Stomach (tissue), 9 donors: ENCODE data around the gene C1QTNF6. TPM values are rescaled to one million over a fixed set of nuclear protein-coding genes. Genes with fewer than 3 reads are reported as not detected.

Experiments used
- DNase-seq, 2 donors: peaks; one replicate each; pipeline versions ENCODE4 v3.0.0 to v3.0.0-alpha.2; 2013 to 2019
- H3K27ac ChIP-seq, 5 donors: fragments of 200-600 bp in 4 of 5; sonication (generic) in 4 of 5; one replicate each; pipeline ENCODE4 v1.5.1; 2013 to 2019; ENCODE audit warnings: mild to moderate bottlenecking in 1 of 5, moderate library complexity in 1 of 5
- H3K27me3 ChIP-seq, 3 donors: fragments of 200-600 bp; sonication (generic); one replicate each; pipeline ENCODE4 v1.5.1; 2017 to 2019; ENCODE audit warnings: mixed run types in 1 of 3
- H3K36me3 ChIP-seq, 4 donors: fragments of 200-600 bp; sonication (generic); 1 replicate in 3 of 4; 2 replicates in 1 of 4; pipeline ENCODE4 v1.5.1; 2016 to 2019
- H3K4me1 ChIP-seq, 4 donors: fragments of 200-600 bp; sonication (generic); one replicate each; pipeline ENCODE4 v1.5.1; 2016 to 2019
- H3K4me3 ChIP-seq, 4 donors: fragments of 200-600 bp; sonication (generic) in 3 of 4; one replicate each; pipeline ENCODE4 v1.5.1; 2016 to 2019; ENCODE audit warnings: mild to moderate bottlenecking in 1 of 4
- H3K9me3 ChIP-seq, 4 donors: fragments of 200-600 bp; sonication (generic); one replicate each; pipeline ENCODE4 v1.5.1; 2016 to 2019
- EP300 ChIP-seq: sonication (generic); formaldehyde crosslinking; IDR thresholded peaks from one replicate; pipeline ENCODE4 v1.6.1; 2017; ENCODE audit warnings: antibody characterized with exemption
- POLR2A ChIP-seq, 4 donors: fragments of 450-650 bp; IDR thresholded peaks; one replicate each; pipeline ENCODE4 v1.6.1; 2016; ENCODE audit warnings: antibody characterized with exemption in 4 of 4, control low read depth in 2 of 4, mild to moderate bottlenecking in 1 of 4, moderate library complexity in 1 of 4
- POLR2AphosphoS5 ChIP-seq, 3 donors: sonication (generic); formaldehyde crosslinking; IDR thresholded peaks; one replicate each; pipeline ENCODE4 v1.6.1; 2016; ENCODE audit warnings: antibody characterized with exemption in 3 of 3
- WGBS, 5 donors: extraction: QIAGEN DNeasy Blood & Tissue Kit in 3 of 5; methylation state at CpG; one replicate each; pipeline versions ENCODE4 v1.1.5 to v1.1.7; 2013 to 2018; 5-methylcytosine and 5-hydroxymethylcytosine counted together
- intact Hi-C: fragments of 100-400 bp; cut with DNase I; formaldehyde crosslinking; loops from one replicate; pipeline ENCODE4 v1.15.1; 2023; ENCODE audit warnings: low total_unique reads
- polyA plus RNA-seq, 3 donors: library from polyadenylated mRNA; stranded (reverse); fragments of 200-250 nt; gene quantifications; one replicate each; pipeline ENCODE4 v1.2.3, GENCODE V29; 2013
- total RNA-seq, 5 donors: library from RNA; depleted of rRNA; stranded (reverse); fragments of >200 nt; gene quantifications; one replicate each; pipeline versions ENCODE4 v1.1.0 to v1.2.3, GENCODE V29; 2014 to 2016
- TF ChIP-seq, protein P1 (sequence below), 7 experiments: fragments of 450-650 bp in 4 of 7; fragments of 200-600 bp in 3 of 7; sonication (generic) in 3 of 7; IDR thresholded peaks; one replicate each; pipeline ENCODE4 v1.5.1; 2016 to 2019; ENCODE audit warnings: antibody characterized with exemption in 7 of 7, control low read depth in 2 of 7, mild to moderate bottlenecking in 1 of 7
- donor health status: healthy with polysubstance abuse.
- donor health status: Bipolar disorder and iron deficiency.
- donor health status: healthy.

Gene C1QTNF6
- total and polyA plus RNA-seq, 8 donors = 0.45 to 10.4 (median 4.0) TPM; not detected in 1

DNA sequence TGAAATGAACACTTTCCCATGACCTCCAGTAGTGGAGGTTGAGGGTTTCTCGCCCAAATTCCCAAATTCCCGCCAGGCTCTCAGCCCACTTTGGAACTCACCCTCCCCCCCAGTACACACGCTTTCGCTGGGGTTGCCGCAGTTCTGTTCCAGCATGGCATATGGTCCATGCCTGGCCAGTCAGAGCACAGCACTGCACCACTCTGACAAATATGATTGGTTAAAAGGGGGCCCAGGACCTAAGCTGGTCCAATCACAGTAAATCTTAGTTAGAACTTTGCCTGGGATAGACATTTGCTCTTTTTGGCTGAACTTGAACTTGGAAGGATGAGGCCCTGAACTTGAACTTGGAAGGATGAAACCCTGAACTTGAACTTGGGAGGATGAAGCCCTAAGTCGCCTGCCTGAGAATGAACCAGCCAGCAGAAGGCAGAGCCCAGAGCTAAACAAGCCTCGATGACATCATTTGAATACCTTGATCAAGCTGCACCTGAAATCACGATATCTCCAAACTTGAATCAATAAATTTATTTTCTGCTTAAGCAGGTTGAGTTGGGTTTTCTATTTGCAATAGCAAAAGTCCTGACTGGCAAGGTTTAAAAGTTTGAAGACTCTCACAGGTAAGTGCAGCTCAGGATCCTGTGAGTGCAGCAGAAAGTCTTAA, 36.8 kb upstream of the C1QTNF6 start:
- intact Hi-C loops = no loop called here
- WGBS, 5 donors = 57 to 81% (median 68%) methylated on average over 8 of the region's 8 CpGs
- TF ChIP-seq POLR2AphosphoS5 (IDR thresholded peaks at IDR 0.05) (no peak), POLR2A (IDR thresholded peaks at IDR 0.05) (no peak), EP300 (no peak)
- TF ChIP-seq, protein P1, sequence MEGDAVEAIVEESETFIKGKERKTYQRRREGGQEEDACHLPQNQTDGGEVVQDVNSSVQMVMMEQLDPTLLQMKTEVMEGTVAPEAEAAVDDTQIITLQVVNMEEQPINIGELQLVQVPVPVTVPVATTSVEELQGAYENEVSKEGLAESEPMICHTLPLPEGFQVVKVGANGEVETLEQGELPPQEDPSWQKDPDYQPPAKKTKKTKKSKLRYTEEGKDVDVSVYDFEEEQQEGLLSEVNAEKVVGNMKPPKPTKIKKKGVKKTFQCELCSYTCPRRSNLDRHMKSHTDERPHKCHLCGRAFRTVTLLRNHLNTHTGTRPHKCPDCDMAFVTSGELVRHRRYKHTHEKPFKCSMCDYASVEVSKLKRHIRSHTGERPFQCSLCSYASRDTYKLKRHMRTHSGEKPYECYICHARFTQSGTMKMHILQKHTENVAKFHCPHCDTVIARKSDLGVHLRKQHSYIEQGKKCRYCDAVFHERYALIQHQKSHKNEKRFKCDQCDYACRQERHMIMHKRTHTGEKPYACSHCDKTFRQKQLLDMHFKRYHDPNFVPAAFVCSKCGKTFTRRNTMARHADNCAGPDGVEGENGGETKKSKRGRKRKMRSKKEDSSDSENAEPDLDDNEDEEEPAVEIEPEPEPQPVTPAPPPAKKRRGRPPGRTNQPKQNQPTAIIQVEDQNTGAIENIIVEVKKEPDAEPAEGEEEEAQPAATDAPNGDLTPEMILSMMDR (IDR thresholded peaks at IDR 0.05) = no peak
- peaks cover 0 to 28% (median 0%) of the 10 kb centered on the region in 3 donors for H3K27me3 ChIP-seq
- H3K4me3 ChIP-seq = no peak overlapping the region
- DNase-seq = no peak
- peaks cover 0 to 12% (median 2%) of the 10 kb centered on the region in 4 donors for H3K36me3 ChIP-seq
- peaks cover 0 to 30% (median 11%) of the 10 kb centered on the region in 4 donors for H3K4me1 ChIP-seq
- no peaks in the 10 kb centered on the region for H3K9me3 ChIP-seq
- peak overlapping the region in 1 of 5 donors; percentile 73 for H3K27ac ChIP-seq

DNA sequence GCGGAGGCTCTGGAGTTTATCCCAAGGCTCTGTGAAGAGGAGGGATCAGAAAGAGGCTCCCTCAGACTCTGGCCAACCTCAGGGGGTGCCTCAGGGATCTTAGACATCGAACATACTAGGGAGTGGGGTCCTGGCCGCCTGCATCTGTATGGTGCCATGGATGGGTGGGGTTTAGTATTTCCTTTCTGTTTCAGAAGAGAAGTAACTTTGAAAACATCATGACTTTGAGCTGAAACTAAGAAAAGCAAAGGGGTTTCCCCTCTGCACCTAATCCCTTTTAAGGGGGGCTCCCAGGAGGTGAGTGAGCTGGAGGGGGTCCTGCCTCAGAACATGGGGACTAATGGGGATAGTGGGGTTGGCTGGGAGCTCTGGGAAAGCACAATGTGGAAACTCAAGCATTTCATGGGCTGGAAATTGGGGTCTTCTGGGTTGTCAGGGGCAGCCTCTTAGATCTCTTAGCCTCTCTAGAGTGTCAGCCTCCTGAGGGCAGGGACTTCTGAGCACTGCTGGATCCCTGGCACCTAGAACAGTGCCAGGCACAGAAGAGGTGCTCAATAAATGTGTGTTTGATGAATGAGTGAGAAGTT, 36.0 kb upstream of the C1QTNF6 start:
- WGBS, 5 donors = 48 to 81% (median 75%) methylated on average over 3 of the region's 3 CpGs
- TF ChIP-seq POLR2A (IDR thresholded peaks at IDR 0.05) = no peak
- TF ChIP-seq, protein P1 (IDR thresholded peaks at IDR 0.05) = no peak
- TF ChIP-seq EP300 = no peak
- TF ChIP-seq POLR2AphosphoS5 (IDR thresholded peaks at IDR 0.05) = no peak
- H3K4me1 ChIP-seq = peaks cover 0 to 22% (median 4%) of the 10 kb centered on the region in 4 donors
- intact Hi-C loops = no loop called here
- peaks cover 0 to 12% (median 2%) of the 10 kb centered on the region in 4 donors for H3K36me3 ChIP-seq
- DNase-seq = no peak
- no peak overlapping the region for H3K4me3 ChIP-seq
- H3K27ac ChIP-seq = peak overlapping the region in 2 of 5 donors; percentile 55 to 73
- peaks cover 0 to 37% (median 0%) of the 10 kb centered on the region in 3 donors for H3K27me3 ChIP-seq
- no peaks in the 10 kb centered on the region for H3K9me3 ChIP-seq

DNA sequence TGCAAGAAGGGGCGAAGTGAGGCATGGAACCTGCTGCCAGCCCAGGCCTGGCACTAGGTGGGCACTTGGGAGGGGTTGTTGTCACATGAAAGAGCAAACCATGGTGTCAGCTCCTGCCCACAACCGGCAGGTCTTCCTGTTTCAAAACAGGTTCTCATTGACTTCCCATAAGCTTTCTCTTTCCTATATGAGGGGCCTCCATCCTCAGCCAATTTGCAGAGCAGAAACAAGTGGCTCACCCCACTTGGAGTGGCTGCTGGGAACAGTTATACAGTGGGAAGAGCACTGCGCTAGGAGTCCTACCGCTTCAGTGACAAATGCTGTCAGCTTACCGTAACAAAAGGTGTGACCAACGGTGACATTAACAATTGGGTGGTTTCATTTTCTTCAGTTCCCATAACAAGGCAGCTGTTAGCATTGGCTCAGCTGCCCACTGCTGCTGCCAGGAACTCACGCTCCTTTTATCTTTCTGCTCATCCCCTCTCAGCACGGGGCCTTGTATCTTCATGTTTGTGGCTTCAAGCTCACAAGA, 34.5 kb upstream of the C1QTNF6 start:
- H3K4me1 ChIP-seq = peaks cover 0 to 9% (median 0%) of the 10 kb centered on the region in 4 donors
- no peaks in the 10 kb centered on the region for H3K9me3 ChIP-seq
- no peak overlapping the region for H3K4me3 ChIP-seq
- H3K27ac ChIP-seq = peak overlapping the region in 4 of 5 donors; percentile 32 to 82 (median 53)
- TF ChIP-seq EP300 (no peak), POLR2A (IDR thresholded peaks at IDR 0.05) (no peak), POLR2AphosphoS5 (IDR thresholded peaks at IDR 0.05) (no peak)
- TF ChIP-seq, protein P1 (IDR thresholded peaks at IDR 0.05) = no peak
- DNase-seq = no peak
- intact Hi-C loops = no loop called here
- H3K27me3 ChIP-seq = peaks cover 0 to 43% (median 0%) of the 10 kb centered on the region in 3 donors
- WGBS, 5 donors = 59 to 84% (median 71%) methylated on average over 8 of the region's 8 CpGs
- peaks cover 0 to 12% (median 2%) of the 10 kb centered on the region in 4 donors for H3K36me3 ChIP-seq

DNA sequence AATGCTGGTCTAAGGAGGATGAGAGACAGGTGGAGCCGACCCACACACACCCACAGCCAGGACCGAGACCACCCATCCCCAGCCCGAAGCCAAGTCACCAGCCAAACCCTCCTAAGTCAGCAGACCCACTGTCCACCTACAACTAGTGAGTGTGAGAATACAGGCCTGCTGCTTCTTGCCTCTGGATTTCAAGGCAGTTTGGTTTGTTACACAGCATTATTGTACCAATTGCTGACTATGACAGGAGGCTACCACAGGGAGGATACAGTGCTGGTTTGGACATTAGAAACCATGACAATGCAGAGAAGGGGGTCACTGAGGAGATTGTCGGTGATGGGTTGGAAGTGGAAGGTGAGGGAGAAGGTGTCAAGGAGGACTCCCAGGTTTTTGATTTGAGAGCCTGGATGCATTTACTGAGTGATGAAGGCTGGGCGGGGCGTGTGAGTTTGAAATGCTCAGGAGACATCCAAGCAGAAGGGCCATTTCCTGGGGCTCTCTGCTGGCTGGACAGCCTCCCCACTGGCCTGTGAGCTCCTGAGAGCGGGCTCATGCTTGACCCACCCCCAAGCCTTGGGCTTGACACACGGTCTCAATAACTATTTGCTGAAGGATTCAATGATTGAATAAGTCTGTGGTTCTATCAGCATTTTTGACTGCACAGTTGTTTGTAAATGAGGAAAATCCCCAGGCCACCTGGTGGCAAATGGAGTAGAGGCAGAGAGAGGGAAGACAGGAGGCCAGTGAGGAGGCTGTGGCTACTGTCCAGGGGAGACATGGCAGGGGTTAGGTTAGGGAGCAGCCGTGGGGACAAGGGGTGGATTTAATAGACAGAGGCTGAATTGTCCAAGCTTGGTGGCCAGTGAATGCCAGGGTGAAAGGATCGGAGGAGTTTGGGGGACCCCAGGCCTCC, 33.6 kb upstream of the C1QTNF6 start:
- H3K27ac ChIP-seq = peak overlapping the region in 4 of 5 donors; percentile 32 to 82 (median 53)

More for the DNA sequence above, 33.6 kb upstream of the C1QTNF6 start:
- Histone ChIP-seq H3K4me1 (peaks cover 0 to 9% (median 0%) of the 10 kb centered on the region in 4 donors), H3K27me3 (peaks cover 0 to 43% (median 0%) of the 10 kb centered on the region in 3 donors), H3K9me3 (no peaks in the 10 kb centered on the region), H3K36me3 (peaks cover 0 to 12% (median 2%) of the 10 kb centered on the region in 4 donors), H3K4me3 (no peak overlapping the region)
- 89 to 94% (median 93%) methylated on average over 10 of the region's 10 CpGs for WGBS, 5 donors
- no peak for DNase-seq
- intact Hi-C loops = no loop called here
- TF ChIP-seq POLR2A (IDR thresholded peaks at IDR 0.05) (no peak), POLR2AphosphoS5 (IDR thresholded peaks at IDR 0.05) (no peak), EP300 (no peak)
- TF ChIP-seq, protein P1 (IDR thresholded peaks at IDR 0.05) = no peak
